ENCODE data around the gene DIO3.

GRCh38 chr14:101542391-101542790, 18.9 kb upstream of the DIO3 start:
- TF ChIP-seq EZH2 (IDR thresholded peaks at IDR 0.05; ENCODE audit: borderline replicate concordance, insufficient read depth, low read depth, low read length, poor library complexity, severe bottlenecking) = no peak
- no peak for TF ChIP-seq CTCF (IDR thresholded peaks at IDR 0.05)
